Measurements from ENCODE around the gene SUCLG1. TPM values are rescaled to one million over a fixed set of nuclear protein-coding genes. Genes with fewer than 3 reads are reported as not detected.

SUCLG1 gene
- polyA plus RNA-seq, 1 donor (not counting 4 experiments of a cell fraction or from before 2014, with no cell fraction given), result 83.6 TPM

- Histone ChIP-seq H3K9me1 (ENCODE audit: control insufficient read depth, extremely low read depth, insufficient read depth, low read length) (peaks cover 2% of the 10 kb centered on the region), H2AFZ (ENCODE audit: control insufficient read depth, low read length) (no peak overlapping the region), H3K27me3 (ENCODE audit: control insufficient read depth, extremely low read depth, insufficient read depth, low read length) (no peaks in the 10 kb centered on the region), H3K9ac (ENCODE audit: control insufficient read depth, extremely low read depth, insufficient read depth, low read length) (no peak overlapping the region), H4K20me1 (ENCODE audit: control insufficient read depth, extremely low read depth, insufficient read depth, low read length) (no peaks in the 10 kb centered on the region), H3K4me3 (ENCODE audit: control insufficient read depth in 2 of 3, extremely low read depth in 1 of 3, insufficient read depth in 2 of 3, low read depth in 1 of 3, low read length in 3 of 3) (no peak overlapping the region), H3K79me2 (ENCODE audit: control insufficient read depth, insufficient read depth, low read length) (peaks cover 2% of the 10 kb centered on the region), H3K36me3 (ENCODE audit: control insufficient read depth in 2 of 2, extremely low read depth in 1 of 2, insufficient read depth in 2 of 2, low read length in 2 of 2) (peaks cover 8 to 14% of the 10 kb centered on the region in 2 experiments), H3K27ac (ENCODE audit: control insufficient read depth, insufficient read depth, low read length) (no peak overlapping the region), H3K4me1 (ENCODE audit: control insufficient read depth, extremely low read depth, insufficient read depth, low read length) (no peaks in the 10 kb centered on the region), H3K4me2 (ENCODE audit: control insufficient read depth, extremely low read depth, insufficient read depth, low read depth, low read length) (no peak overlapping the region), H3K9me3 (ENCODE audit: control insufficient read depth, low read depth, low read length) (no peaks in the 10 kb centered on the region)
- DNase-seq (ENCODE audit: low read depth, low spot score), result no peak
- TF ChIP-seq, protein P1, sequence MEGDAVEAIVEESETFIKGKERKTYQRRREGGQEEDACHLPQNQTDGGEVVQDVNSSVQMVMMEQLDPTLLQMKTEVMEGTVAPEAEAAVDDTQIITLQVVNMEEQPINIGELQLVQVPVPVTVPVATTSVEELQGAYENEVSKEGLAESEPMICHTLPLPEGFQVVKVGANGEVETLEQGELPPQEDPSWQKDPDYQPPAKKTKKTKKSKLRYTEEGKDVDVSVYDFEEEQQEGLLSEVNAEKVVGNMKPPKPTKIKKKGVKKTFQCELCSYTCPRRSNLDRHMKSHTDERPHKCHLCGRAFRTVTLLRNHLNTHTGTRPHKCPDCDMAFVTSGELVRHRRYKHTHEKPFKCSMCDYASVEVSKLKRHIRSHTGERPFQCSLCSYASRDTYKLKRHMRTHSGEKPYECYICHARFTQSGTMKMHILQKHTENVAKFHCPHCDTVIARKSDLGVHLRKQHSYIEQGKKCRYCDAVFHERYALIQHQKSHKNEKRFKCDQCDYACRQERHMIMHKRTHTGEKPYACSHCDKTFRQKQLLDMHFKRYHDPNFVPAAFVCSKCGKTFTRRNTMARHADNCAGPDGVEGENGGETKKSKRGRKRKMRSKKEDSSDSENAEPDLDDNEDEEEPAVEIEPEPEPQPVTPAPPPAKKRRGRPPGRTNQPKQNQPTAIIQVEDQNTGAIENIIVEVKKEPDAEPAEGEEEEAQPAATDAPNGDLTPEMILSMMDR (optimal IDR thresholded peaks at IDR 0.05 in 1 of 3, IDR thresholded peaks at IDR 0.05 in 1 of 3, conservative IDR thresholded peaks at IDR 0.05 in 1 of 3; ENCODE audit: extremely low read depth in 1 of 3, insufficient read depth in 2 of 3, low read length in 3 of 3), result no peak
- TF ChIP-seq EZH2 (IDR thresholded peaks at IDR 0.05; ENCODE audit: low read length), result no peak
- dilution Hi-C loops (cut with MboI; ENCODE audit: extremely low pct_ligation_motif_present, low sequenced_read_pairs), result no loop called here
- FAIRE-seq, result no peak
Observed at GRCh38 chr2:84441505-84441904, 17.6 kb downstream of the SUCLG1 start.

DNA sequence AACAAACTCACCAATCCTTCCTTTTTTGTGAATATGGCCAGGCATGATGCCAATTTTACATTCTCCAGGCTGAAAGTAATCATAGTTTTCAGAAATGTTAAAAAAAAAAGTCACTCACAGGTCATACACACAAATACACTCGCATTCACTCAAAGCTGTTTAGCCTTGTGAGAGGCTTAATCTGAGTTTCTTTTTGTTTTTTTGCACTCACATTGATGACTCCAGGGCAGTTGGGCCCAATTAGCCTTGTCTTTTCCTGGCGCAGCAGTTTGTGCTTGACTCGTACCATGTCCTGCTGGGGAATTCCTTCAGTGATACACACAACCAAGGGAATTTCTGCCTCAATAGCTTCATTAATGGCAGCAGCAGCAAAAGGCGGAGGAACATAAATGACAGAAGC, 18.0 kb downstream of the SUCLG1 start:
- peaks cover 2% of the 10 kb centered on the region for H3K9me1 ChIP-seq (ENCODE audit: control insufficient read depth, extremely low read depth, insufficient read depth, low read length)
- no peaks in the 10 kb centered on the region for H3K4me1 ChIP-seq (ENCODE audit: control insufficient read depth, extremely low read depth, insufficient read depth, low read length)
- peaks cover 2% of the 10 kb centered on the region for H3K79me2 ChIP-seq (ENCODE audit: control insufficient read depth, insufficient read depth, low read length)
- no peak for DNase-seq (ENCODE audit: low read depth, low spot score)
- H3K4me3 ChIP-seq (ENCODE audit: control insufficient read depth in 2 of 3, extremely low read depth in 1 of 3, insufficient read depth in 2 of 3, low read depth in 1 of 3, low read length in 3 of 3), result no peak overlapping the region
- H3K9me3 ChIP-seq (ENCODE audit: control insufficient read depth, low read depth, low read length), result no peaks in the 10 kb centered on the region
- no peak overlapping the region for H3K4me2 ChIP-seq (ENCODE audit: control insufficient read depth, extremely low read depth, insufficient read depth, low read depth, low read length)
- dilution Hi-C loops (cut with MboI; ENCODE audit: extremely low pct_ligation_motif_present, low sequenced_read_pairs), result no loop called here
- no peak overlapping the region for H3K27ac ChIP-seq (ENCODE audit: control insufficient read depth, insufficient read depth, low read length)
- no peak overlapping the region for H2AFZ ChIP-seq (ENCODE audit: control insufficient read depth, low read length)
- H3K27me3 ChIP-seq (ENCODE audit: control insufficient read depth, extremely low read depth, insufficient read depth, low read length), result no peaks in the 10 kb centered on the region
- no peaks in the 10 kb centered on the region for H4K20me1 ChIP-seq (ENCODE audit: control insufficient read depth, extremely low read depth, insufficient read depth, low read length)
- no peak for TF ChIP-seq EZH2 (IDR thresholded peaks at IDR 0.05; ENCODE audit: low read length)
- TF ChIP-seq, protein P1 (optimal IDR thresholded peaks at IDR 0.05 in 1 of 3, IDR thresholded peaks at IDR 0.05 in 1 of 3, conservative IDR thresholded peaks at IDR 0.05 in 1 of 3; ENCODE audit: extremely low read depth in 1 of 3, insufficient read depth in 2 of 3, low read length in 3 of 3), result no peak
- H3K36me3 ChIP-seq (ENCODE audit: control insufficient read depth in 2 of 2, extremely low read depth in 1 of 2, insufficient read depth in 2 of 2, low read length in 2 of 2), result peaks cover 8 to 14% of the 10 kb centered on the region in 2 experiments
- no peak overlapping the region for H3K9ac ChIP-seq (ENCODE audit: control insufficient read depth, extremely low read depth, insufficient read depth, low read length)
- no peak for FAIRE-seq
